AG10803 (cell line): ENCODE measurements around the gene MKI67.

Source experiments
- DNase-seq: peaks from one replicate; pipeline ENCODE4 v3.0.0; 2010; ENCODE audit warnings: low read depth
- H3K4me3 ChIP-seq: 2 replicates; pipeline ENCODE4 v1.5.1; 2011; ENCODE audit warnings: mild to moderate bottlenecking, low read length, control low read depth
- CTCF ChIP-seq: conservative IDR thresholded peaks from 2 replicates; pipeline ENCODE4 v1.5.1; 2011; ENCODE audit warnings: mild to moderate bottlenecking, low read length, control low read depth, inconsistent platforms

MKI67 gene

GRCh38 chr10:128070161-128070560 lies 56.1 kb downstream of the MKI67 start:
- no peak for TF ChIP-seq CTCF
- DNase-seq: no peak
- H3K4me3 ChIP-seq: no peak overlapping the region

- TF ChIP-seq CTCF: peak; percentile 77
- no peak overlapping the region for H3K4me3 ChIP-seq
- DNase-seq: peak; percentile 79
Observed at GRCh38 chr10:128069351-128070051, 56.7 kb downstream of the MKI67 start.

- DNase-seq: no peak
- no peak overlapping the region for H3K4me3 ChIP-seq
- no peak for TF ChIP-seq CTCF
Observed at GRCh38 chr10:128068398-128069285, 57.6 kb downstream of the MKI67 start.

GRCh38 chr10:128067691-128068397 lies 58.4 kb downstream of the MKI67 start:
- no peak for DNase-seq
- TF ChIP-seq CTCF: no peak
- no peak overlapping the region for H3K4me3 ChIP-seq

- no peak overlapping the region for H3K4me3 ChIP-seq
- DNase-seq: no peak
- TF ChIP-seq CTCF: no peak
Observed at GRCh38 chr10:128066870-128067382, 59.3 kb downstream of the MKI67 start.

GRCh38 chr10:128065881-128066534 lies 60.2 kb downstream of the MKI67 start:
- TF ChIP-seq CTCF: no peak
- no peak overlapping the region for H3K4me3 ChIP-seq
- DNase-seq: no peak
